GM19023 (cell line): ENCODE data around the gene COCH.

ENCODE experiments used
- ATAC-seq: cut with Tn5 transposase; IDR thresholded peaks from one replicate; pipeline ENCODE4 v1.9.1; 2021; ENCODE audit warnings: mild to moderate bottlenecking, moderate library complexity; ENCODE audit not compliant: unreplicated experiment

The COCH gene

DNA sequence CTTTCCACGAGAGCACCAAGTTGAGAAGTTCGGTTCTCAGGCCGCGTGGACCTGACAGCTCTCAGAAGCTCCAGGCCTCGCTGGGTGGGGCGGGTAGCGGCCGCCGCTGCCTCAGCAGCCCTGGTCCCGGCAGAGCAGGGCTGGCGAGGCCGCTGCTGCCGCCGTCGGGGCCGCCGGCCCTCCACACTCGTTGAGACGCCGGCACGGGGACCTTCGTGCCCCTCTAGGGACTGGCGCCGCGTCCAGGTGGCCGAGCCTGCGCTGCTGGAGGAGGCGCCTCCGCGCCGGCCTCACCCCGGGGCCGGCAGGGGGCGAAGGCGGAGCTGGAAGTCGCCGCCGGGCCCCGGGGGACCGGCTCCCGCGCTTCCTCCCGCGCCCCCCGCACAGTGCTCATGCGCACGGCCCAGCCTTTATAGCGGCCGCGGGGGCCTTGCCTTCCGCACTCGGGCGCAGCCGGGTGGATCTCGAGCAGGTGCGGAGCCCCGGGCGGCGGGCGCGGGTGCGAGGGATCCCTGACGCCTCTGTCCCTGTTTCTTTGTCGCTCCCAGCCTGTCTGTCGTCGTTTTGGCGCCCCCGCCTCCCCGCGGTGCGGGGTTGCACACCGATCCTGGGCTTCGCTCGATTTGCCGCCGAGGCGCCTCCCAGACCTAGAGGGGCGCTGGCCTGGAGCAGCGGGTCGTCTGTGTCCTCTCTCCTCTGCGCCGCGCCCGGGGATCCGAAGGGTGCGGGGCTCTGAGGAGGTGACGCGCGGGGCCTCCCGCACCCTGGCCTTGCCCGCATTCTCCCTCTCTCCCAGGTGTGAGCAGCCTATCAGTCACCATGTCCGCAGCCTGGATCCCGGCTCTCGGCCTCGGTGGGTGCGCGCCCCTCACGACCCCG lies at the start of gene COCH:
COCH (plus strand) TSS at position 440 of the 879 bp plus-strand sequence; CDS start at position 820, 380 bp downstream.
- ATAC-seq = peak; percentile 74

DNA sequence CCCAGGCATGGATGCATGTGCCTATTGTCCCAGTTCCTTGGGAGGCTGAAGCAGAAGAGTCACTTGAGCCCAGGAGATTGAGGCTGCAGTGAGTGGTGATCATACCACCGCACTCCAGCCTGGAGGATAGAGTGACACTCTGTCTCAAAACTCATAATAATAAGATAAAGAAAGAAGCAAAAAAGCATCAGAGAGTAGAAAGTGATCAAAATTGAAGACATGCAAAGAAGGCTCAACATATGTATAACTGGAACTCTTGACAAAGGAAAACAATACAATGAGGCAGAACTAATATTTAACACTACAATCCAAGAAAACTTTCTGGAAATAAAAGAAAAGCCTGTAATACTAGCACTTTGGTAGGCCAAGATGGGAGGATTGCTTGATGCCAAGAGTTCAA lies 48.3 kb upstream of the COCH start:
- no peak for ATAC-seq

DNA sequence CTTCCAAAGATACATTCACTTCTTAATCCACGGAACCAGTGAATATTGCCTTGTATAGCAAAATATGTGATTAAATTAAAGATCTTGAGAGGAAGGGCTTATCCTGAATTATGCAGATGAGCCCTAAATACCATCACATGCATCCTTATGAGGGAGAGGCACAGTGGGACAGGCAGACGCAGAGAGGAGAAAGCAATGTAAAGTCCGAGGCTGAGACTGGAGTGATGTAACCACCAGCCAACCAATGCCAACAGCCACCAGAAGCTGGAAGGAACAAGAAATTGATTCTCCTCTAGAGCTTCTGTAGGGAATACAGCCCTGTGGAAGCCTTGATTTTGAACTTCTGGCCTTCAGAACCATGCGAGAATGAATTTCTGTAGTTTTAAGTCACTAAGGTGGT lies 44.5 kb upstream of the COCH start:
- no peak for ATAC-seq

GRCh38 chr14:30834353-30834752 lies 40.0 kb upstream of the COCH start:
- no peak for ATAC-seq

DNA sequence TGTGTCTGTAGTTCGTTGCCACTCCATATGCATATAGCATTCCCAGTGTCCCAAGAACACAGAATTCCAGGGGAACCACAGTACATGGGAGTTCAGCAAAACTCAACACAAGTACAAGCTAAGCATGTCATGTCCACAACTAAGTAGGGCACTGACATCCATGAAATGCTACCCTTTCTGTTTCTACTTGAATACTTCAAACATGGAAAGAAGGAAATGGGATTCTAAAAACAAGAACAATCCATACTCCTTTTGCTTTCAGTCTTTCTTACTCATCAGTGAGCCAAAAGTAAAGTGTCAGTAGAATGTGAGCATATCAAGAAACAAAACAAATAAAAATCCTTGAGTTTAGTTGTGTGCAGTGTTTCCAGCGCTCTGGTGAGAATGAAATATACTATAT lies 36.0 kb upstream of the COCH start:
- ATAC-seq = no peak

- ATAC-seq = no peak
These were observed 34.1 kb upstream of the COCH start for GRCh38 chr14:30840086-30840779.

DNA sequence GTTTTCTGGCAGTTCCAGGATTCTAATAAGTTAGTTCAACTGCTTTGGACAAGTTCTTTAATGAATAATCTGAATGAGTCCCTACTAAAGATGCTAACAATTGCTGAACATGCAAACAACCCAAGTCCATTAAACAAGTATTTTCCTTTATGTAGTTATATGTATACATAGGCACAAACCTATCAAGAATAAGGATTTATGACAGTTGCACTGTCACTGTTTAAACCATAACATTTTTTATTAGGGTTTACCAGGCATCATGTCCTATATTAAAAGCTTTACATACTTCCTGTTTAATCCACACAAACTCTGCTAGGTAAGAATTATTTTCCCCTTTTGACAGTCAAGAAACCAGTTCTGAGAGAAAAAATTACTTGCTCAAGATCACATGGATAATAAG lies 31.9 kb upstream of the COCH start:
- ATAC-seq = no peak

DNA sequence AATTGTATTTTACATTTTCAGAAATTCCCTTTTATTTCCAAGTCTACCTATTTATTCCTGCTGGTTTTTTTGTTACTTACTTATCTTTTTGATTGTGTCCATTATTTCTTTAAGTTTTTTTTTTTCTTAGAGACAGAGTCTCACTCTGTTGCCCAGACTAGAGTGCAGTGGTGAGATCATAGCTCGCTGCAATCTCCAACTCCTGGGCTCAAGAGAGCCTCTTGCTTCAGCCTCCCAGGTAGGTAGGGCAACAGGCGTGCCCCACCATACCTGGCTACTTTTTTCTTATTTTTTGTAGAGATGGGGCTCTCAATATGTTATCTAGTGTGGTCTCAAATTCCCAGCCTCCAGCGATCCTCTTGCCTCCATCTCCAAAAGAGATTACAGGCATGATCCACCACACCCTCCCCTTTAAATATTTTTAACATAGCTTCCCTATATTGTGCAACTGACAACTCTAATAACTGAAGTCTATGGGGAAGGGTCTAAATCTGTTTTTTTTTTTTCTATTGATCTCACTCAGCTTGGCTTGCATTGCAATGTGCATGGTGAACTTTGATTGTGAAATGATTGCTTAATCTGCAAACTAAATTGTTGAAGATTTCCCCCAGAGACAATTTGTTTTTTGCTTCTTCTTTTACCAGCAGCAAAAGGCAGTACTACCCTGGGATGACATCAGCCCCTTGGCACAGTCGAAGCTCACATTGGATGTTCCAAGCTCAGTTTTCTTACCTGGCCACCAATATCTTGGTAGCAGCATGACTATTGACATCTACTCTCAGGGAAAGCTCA lies 25.7 kb upstream of the COCH start:
- ATAC-seq = peak; percentile 37

DNA sequence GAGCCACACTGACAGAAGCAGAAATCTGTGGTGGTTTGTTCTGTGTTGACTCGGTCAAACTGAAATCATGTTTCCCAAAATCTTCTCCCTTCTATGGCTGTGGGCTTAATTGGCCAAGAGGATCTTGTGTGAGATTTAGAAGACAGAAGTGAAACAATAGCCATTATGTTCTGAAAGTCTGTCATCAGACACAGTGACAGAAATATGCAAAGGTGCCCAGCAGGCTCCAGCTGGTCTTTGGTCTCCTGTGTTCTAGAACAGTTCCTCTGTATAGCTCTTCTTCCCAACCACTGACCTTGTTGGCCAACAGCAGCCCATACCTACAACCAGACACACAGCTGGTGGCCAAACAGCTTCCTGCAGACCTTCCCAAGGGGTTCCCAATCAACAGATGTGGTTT lies 25.0 kb upstream of the COCH start:
- peak; percentile 86 for ATAC-seq

- no peak for ATAC-seq
These were observed 24.4 kb upstream of the COCH start for GRCh38 chr14:30849983-30850382.

- no peak for ATAC-seq
These were observed 20.4 kb upstream of the COCH start for GRCh38 chr14:30853946-30854345.

- no peak for ATAC-seq
These were observed 19.9 kb upstream of the COCH start for GRCh38 chr14:30854492-30854891.

GRCh38 chr14:30855345-30856037 lies 18.9 kb upstream of the COCH start:
- ATAC-seq = peak; percentile 80

DNA sequence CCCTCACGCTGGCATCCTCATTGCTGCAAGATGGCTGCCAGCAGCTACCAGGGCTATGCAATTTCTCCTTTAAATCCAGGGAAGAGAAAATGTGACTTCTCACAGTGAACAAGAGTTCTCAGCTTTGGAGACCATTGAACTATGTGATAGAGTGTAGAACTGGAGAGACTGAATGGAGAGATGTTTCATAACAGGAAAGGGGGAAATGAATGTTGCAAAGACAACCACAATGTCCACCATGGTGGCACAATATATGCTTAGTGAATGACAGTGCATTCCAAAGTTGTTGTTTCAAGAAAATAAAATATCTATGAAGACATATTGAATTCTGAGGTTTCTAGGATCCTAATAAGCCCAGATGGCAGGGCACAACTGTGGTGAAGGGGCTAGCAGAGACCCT lies 13.2 kb upstream of the COCH start:
- ATAC-seq = no peak

DNA sequence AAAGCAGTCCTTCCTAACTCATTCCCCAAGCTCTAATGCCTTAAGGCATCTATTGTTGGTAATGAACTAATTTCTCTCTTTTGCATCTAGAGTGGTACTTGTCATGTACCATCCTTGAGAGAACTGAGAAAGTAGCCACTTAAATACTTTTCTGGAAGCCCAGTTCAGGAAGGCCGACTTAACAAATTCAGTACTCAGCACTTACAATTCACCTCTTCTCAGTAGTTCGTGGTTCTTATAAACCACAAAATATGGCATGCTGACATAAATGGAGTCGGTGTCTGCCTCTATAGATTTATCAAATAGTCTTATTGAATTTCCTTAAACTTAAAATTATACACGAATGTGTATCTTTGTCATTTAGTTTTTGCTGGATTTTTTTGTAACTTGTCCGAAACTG lies 9.4 kb upstream of the COCH start:
- no peak for ATAC-seq

DNA sequence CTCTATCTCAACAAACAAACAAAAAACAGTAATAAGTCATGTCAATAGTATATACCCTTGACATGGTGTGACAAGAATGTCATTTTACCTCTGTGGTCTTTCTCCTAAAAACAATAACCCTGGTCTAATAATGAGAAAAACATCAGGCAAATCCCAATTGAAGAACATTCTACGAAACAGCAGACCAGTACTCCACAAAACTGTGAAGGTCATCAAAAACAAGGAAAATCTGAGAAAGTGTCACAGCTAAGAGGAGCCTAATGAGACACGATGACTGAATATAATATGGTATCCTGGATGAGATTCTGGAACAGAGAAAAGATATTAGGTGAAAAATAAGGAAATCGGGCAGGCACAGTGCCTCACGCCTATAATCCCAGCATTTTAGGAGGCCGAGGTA lies 5.6 kb upstream of the COCH start:
- ATAC-seq = no peak

GRCh38 chr14:30869551-30870155 lies 4.7 kb upstream of the COCH start:
- no peak for ATAC-seq

DNA sequence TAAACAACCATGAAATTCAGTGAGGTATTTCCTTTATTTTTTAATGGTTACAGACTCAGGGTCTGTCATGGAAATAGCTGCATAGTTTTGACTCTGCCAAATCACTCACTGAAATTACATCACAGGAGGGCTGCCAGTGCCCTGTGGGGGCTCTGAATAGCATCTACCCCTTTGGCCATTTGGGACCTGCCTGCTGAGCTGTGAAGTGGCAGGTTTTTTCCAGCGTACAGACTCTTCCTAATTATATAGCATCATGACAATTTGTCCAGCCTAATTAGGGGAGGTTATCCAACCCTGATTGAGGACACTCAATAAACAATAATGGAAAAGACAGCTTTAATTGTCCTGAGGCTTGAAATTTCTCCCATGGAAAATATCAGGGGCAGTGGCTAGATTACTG lies 1.8 kb upstream of the COCH start:
- no peak for ATAC-seq

- no peak for ATAC-seq
These were observed 845 bp upstream of the COCH start for GRCh38 chr14:30873308-30874119.
